ENCODE results near the gene FOXN3.

FOXN3 gene

GRCh38 chr14:89288114-89288513, 128.9 kb downstream of the FOXN3 start:
- TF ChIP-seq POLR2A (IDR thresholded peaks at IDR 0.05; ENCODE audit: extremely low read depth, insufficient read length) (no peak), CTCF (IDR thresholded peaks at IDR 0.05; ENCODE audit: low read depth, low read length) (no peak), MYC (IDR thresholded peaks at IDR 0.05; ENCODE audit: low read depth, low read length) (no peak)
- DNase-seq (ENCODE audit: low read depth), result no peak
- no peak overlapping the region for H3K4me3 ChIP-seq (ENCODE audit: low read depth, low read length)

GRCh38 chr14:89284333-89285058, 132.5 kb downstream of the FOXN3 start:
- TF ChIP-seq MYC (IDR thresholded peaks at IDR 0.05; ENCODE audit: low read depth, low read length), result no peak
- TF ChIP-seq CTCF (IDR thresholded peaks at IDR 0.05; ENCODE audit: low read depth, low read length), result no peak
- no peak for TF ChIP-seq POLR2A (IDR thresholded peaks at IDR 0.05; ENCODE audit: extremely low read depth, insufficient read length)
- TF ChIP-seq MAX (IDR thresholded peaks at IDR 0.05; ENCODE audit: low read depth, low read length), result no peak
- no peak overlapping the region for H3K4me3 ChIP-seq (ENCODE audit: low read depth, low read length)

GRCh38 chr14:89283327-89284060, 133.5 kb downstream of the FOXN3 start:
- no peak for DNase-seq (ENCODE audit: low read depth)
- TF ChIP-seq POLR2A (IDR thresholded peaks at IDR 0.05; ENCODE audit: extremely low read depth, insufficient read length), result no peak
- no peak for TF ChIP-seq MYC (IDR thresholded peaks at IDR 0.05; ENCODE audit: low read depth, low read length)
- no peak overlapping the region for H3K4me3 ChIP-seq (ENCODE audit: low read depth, low read length)

More at GRCh38 chr14:89284333-89285058, 132.5 kb downstream of the FOXN3 start:
- DNase-seq (ENCODE audit: low read depth), result no peak

GRCh38 chr14:89282191-89282590, 134.8 kb downstream of the FOXN3 start:
- no peak for DNase-seq (ENCODE audit: low read depth)
- TF ChIP-seq CTCF (IDR thresholded peaks at IDR 0.05; ENCODE audit: low read depth, low read length) (no peak), MYC (IDR thresholded peaks at IDR 0.05; ENCODE audit: low read depth, low read length) (no peak), MAX (IDR thresholded peaks at IDR 0.05; ENCODE audit: low read depth, low read length) (no peak), POLR2A (IDR thresholded peaks at IDR 0.05; ENCODE audit: extremely low read depth, insufficient read length) (no peak)
- H3K4me3 ChIP-seq (ENCODE audit: low read depth, low read length), result no peak overlapping the region

- TF ChIP-seq CTCF (IDR thresholded peaks at IDR 0.05; ENCODE audit: low read depth, low read length), result no peak
- TF ChIP-seq MAX (IDR thresholded peaks at IDR 0.05; ENCODE audit: low read depth, low read length), result no peak
- TF ChIP-seq MYC (IDR thresholded peaks at IDR 0.05; ENCODE audit: low read depth, low read length), result no peak
- TF ChIP-seq POLR2A (IDR thresholded peaks at IDR 0.05; ENCODE audit: extremely low read depth, insufficient read length), result no peak
- DNase-seq (ENCODE audit: low read depth), result no peak
- H3K4me3 ChIP-seq (ENCODE audit: low read depth, low read length), result no peak overlapping the region
These were observed 136.4 kb downstream of the FOXN3 start for GRCh38 chr14:89280600-89280999.

- DNase-seq (ENCODE audit: low read depth), result no peak
- no peak overlapping the region for H3K4me3 ChIP-seq (ENCODE audit: low read depth, low read length)
- TF ChIP-seq CTCF (IDR thresholded peaks at IDR 0.05; ENCODE audit: low read depth, low read length) (no peak), MAX (IDR thresholded peaks at IDR 0.05; ENCODE audit: low read depth, low read length) (no peak), MYC (IDR thresholded peaks at IDR 0.05; ENCODE audit: low read depth, low read length) (no peak), POLR2A (IDR thresholded peaks at IDR 0.05; ENCODE audit: extremely low read depth, insufficient read length) (no peak)
These were observed 137.3 kb downstream of the FOXN3 start for GRCh38 chr14:89279649-89280232.
